PC-3 (cell line): ENCODE measurements around the gene MEG3.

ENCODE experiments used
- CTCF ChIP-seq: fragments of 300-600 bp; sonication (generic); conservative IDR thresholded peaks from 2 replicates; pipeline ENCODE4 v1.5.1; 2017; ENCODE audit warnings: antibody characterized with exemption, low read depth, mild to moderate bottlenecking, low read length
- EZH2 ChIP-seq: fragments of 300-600 bp; sonication (generic); IDR thresholded peaks from one replicate; pipeline ENCODE4 v1.6.1; 2017; ENCODE audit warnings: antibody characterized with exemption, mild to moderate bottlenecking, low read length; ENCODE audit not compliant: unreplicated experiment
- EZH2phosphoT487 ChIP-seq: fragments of 300-600 bp; sonication (generic); IDR thresholded peaks from 2 replicates; pipeline ENCODE4 v1.6.1; 2018; ENCODE audit warnings: mild to moderate bottlenecking, antibody characterized with exemption, low read length, borderline replicate concordance

- TF ChIP-seq EZH2: no peak
- no peak for TF ChIP-seq CTCF
- no peak for TF ChIP-seq EZH2phosphoT487
Measured at GRCh38 chr14:100790502-100791347, 35.2 kb upstream of the MEG3 start.
